ENCODE measurements around the gene ANP32A.
"Not testable (repeated sequence)": the region's sequence is repeated elsewhere in the genome, so short reads cannot be mapped to it uniquely, and the experiment has no call there.

ANP32A gene

DNA sequence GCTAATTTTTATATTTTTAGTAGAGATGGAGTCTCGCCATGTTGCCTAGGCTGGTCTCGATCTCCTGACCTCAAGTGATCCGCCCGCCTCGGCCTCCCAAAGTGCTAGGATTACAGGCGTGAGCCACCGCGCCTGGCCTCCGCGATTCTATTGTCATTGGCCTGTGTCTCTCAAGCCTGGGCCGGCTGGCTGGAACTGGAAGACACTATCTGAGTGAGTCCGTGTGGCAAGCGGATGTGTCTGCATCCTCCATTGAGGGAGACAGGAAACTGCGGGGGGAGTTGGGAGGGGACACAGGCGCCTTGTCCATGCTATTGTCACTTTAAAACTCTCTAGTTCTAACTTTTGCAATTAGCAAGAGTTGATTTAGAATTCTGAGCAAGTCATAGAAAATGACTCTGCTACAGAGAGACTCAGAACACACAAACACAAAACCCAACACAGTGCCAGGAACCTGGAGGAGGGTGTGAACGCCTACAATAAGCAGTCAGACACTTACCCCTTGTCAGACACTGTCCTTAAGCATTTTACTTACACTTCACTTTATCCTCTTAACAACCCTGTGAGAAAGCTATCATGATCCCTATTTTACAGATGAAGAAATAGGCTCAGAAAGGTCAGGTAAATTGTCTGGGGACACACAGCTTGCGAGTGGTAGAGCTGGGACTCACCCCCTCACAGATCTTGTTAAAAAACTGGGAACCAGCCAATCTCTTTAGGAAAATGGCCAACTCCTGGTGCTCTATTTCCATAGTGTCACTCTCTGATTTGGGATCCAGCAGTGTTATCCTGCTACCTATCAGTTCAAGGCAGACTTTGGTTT is 38.7 kb downstream of the ANP32A start:
- no peak for DNase-seq (ENCODE audit: low spot score)

DNA sequence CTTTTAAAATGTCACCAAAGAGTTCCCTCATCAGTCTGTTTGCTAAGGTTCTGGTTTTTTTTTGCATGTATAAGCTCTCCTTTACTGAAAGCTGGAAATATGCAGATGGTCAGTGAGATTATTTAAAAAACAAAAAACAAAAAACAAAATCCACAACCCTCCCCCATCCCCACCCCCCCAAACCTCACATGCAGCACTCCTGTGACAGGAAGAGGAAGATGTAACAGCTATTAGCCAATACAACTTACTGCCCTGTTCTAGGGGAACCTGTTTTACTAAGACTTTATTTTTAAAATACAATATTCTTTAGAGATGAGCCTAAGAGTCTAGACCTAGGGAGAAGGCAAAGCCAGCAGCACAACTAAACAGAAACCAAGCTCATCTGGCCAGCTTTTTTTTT is 39.5 kb downstream of the ANP32A start:
- DNase-seq (ENCODE audit: low spot score), result no peak

DNA sequence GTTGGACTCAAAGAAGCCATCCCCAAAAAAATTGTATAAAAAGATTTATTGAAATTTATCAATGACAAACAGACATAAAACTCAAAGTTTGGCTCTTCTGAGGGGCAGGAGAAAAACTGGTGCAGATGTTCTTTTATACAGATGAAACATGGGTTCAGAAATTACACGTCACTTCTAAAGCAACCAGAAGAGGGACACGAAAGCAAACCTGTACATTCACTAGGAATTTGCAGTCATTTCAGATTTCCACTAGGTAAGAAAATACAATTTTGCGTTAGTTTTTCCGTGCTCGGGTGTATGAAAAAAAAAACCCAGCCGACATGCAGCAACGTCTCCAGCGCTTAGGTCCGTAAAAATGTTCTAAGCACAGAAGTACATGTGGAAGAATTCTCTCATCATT is 41.8 kb downstream of the ANP32A start:
- DNase-seq (ENCODE audit: low spot score), result no peak

DNA sequence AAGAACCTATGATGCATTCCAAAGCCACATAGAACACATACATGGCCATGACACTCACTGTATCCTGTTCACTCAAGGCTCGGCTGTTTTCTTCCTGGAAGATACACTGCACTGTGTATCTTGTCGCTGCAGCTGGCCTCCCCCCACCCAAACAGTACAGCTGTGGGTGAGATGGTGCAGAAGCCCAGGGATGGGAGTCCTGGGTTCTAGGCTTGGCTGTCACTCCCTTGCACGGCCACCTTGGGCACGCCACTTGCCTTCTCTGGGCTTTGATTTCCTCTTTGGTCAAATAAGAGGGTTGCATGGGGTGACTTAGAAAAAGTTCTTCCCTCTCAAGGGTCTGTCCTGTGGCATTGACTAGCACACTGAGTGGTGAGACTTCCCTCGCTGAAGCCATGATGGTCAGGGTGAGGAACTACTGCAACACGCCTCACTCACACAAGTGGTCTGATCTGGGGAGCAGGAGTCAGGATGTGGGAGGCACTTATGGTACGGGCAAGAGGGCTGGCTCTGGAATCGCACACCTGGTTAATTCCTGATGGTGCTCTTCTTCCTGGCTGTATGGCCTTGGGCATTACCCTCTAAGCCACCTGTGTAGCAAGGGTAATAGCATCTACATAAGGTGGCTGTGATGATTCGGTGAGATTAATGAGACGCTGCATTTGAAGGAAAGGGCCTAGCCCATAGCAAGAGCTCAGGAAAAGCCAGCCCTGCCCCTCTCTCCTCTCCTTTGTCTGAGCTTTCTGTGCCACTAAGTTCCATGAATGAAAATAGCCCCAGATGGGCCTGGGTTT is 44.0 kb downstream of the ANP32A start:
- DNase-seq (ENCODE audit: low spot score), result no peak

DNA sequence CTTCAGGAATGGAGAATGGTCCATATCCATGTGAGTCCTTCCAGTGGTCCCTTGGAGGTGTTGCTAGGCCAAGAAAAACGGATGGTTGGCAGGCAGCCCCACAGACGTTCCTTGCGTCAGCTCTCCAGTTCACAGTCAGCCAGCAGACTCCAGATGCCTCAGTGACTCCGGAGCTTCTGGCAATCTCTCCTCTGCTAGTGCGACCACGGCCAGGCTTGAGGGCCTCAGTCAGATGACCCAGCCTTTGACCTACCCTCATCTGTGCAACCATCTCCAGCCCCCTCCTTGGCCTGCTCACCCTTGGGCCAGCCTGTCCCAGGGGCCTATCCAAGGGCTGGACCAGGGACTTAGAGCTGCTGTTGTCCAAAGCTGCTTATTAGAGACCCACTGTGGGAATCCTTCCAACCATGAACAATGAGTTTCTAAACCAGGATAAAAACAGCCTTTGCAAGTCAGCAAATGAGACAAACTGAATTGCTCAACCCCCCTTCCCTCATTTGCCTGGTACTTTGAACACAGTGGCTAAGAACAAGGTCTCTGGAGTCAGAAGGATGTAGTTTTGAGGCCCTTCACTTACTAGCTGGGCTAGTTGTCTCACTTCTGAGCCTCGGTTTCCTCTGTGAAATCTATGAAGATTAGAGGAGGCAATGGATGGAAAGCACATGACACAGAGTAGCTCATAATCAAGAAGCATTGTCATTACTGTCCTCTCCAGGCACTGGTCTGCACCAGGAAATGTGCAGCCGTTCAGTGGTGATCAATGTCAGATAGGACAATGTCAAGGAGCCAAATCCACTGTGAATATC is 44.8 kb downstream of the ANP32A start:
- DNase-seq (ENCODE audit: low spot score), result peak; percentile 52

DNA sequence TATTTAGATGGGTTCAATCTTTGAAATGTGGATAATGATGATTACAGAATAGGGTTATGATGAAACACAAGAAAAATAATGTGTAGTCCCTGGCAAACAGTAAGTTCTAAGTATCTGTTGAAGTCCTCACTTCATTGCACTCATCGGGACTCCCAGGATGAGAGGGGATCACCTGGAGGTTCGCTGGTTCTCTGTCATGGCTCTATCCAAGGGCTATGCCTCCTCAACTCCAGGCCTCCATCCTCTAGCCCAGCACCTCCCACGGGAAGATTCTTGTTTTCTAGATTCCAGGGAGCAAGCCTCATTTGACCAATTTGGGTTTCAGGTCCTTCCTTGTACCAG is 45.5 kb downstream of the ANP32A start:
- DNase-seq (ENCODE audit: low spot score), result no peak

DNA sequence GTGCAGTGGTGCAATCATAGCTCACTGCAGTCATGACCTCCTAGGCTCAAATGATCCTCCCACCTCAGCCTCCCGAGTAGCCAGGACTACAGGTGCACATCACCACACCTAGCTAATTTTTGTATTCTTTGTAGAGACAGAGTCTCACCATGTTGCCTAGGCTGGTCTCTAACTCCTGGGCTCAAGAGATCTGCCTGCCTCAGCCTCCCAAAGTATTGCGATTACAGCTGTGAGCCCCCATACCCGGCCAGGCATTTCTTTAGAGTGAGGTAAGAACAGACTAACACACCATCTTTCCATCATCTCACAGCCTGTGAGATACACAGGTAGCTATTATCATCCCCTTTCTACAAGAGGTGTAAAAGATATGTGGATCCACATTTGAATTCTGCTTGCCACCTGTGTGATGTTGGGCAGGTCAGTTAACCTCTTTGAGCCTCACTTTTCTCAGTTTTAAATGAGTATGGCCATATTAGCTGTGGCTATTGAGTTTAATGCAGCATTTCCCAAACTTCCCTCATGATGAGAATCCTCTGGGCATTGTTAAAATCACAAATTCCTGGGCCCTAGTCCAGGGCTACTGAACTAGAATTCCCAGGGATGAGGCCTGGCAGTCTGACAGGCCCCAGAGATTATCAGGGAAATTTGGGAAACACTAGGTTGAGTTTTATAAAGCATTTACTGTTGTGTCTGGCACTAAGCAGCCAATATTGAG is 46.0 kb downstream of the ANP32A start:
- DNase-seq (ENCODE audit: low spot score), result peak; percentile 21

DNA sequence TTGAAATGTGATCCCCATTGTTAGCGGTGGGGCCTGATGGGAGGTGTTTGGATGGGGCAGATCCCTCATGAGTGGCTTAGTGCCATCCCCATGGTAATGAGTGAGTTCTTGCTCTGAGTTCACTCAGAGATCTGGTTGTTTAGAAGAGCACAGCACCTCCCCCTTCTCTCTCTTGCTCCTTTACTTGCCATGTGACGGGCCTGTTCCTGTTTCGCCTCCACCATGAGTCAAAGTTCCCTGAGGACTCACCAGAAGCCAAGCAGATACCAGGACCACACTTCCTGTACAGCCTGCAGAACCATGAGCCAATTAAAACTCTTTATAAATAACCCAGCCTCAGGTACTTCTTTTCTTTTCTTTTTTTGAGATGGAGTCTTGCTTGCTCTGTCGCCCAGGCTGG is 46.6 kb downstream of the ANP32A start:
- no peak for DNase-seq (ENCODE audit: low spot score)

DNA sequence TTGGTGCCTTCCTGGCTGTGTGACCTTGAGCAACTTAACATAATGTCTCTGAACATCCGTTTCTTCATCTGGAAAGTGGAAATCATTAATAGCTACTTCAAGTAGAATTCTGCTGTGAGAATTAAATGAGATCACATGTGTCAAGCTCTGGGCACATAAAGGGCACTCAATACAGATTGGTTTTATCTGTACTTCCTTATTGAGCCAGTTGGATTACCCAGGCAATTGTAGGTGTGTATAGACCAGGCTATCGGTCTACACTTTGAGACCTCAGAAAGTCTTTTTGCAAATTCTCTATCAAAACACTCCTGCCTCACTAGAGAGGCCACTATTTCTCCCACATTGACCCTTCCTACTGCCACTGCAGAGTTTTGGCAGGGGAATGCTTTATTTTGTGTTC is 47.7 kb downstream of the ANP32A start:
- DNase-seq (ENCODE audit: low spot score), result no peak

DNA sequence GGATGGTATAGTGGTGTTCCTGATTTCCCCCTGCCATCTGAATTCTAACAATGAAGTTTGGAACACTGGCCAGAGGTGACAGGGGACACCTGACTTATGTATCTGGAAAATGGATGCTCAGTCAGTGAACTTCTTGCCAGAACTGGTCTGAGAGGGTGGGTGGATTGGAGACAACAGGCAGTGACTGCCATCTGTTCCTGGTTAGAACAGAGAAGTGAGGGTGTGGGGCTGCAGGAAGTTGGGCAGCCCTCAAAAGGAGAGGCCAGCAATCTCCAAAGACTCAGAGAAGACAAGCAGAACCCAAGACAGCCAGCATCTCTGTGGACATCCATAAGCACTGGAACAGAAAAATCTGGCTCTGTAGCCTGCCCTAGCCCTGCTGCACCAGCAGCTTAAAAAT is 50.5 kb downstream of the ANP32A start:
- DNase-seq (ENCODE audit: low spot score), result no peak

DNA sequence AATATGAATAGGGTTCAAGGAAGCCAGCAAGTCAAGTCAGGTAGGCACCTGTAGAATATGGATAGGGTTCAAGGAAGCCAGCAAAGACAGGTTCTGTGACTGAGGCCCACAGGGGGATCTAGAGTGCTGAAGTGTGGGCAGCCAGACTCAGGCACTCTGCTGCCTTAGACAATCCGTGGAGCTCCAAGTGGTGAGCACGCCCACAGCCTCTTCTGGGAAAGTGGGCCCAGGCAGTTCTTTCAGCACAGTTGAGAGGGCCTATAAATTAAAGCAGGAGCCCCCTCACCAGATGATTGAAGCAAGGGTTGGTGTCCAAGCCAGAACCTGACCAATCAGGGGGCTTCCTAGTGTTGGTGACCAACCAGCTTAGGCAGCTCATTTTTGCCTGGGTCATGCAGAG is 51.0 kb downstream of the ANP32A start:
- DNase-seq (ENCODE audit: low spot score), result no peak

DNA sequence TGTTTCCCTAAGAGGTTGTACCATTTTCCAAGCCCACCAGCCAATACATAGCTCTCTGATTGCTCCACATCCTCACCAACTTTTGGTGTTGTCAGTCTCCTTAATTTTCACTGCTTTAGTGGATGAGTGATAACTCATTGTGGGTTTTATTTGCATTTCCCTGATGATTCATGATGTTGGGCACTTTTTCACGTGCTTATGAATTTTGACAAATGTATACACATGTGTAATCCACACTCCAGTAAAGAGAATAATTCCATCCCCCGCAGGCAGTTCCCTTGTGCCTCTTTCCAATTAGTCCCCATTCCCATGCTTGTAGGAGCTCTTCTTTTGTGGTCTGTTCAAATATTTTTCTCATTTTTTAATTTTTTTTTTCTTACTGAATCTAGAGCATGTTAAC is 52.4 kb downstream of the ANP32A start:
- DNase-seq (ENCODE audit: low spot score), result no peak

DNA sequence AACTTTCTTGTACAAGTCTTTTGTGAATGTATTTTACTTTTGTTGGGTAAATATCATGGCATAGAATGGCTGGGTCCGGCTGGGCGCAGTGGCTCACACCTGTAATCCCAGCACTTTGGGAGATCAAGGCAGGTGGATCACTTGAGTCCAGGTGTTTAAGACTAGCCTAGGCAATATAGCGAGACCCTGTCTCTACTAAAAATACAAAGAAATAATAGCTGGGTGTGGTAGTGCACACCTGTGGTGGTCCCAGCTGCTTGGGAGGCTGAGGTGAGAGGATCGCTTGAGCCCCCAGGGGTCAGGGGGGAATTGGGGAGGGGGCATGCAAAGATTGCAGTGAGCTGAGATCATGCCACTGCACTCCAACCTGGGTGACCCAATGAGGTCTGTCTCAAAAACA is 52.9 kb downstream of the ANP32A start:
- DNase-seq (ENCODE audit: low spot score), result no peak

DNA sequence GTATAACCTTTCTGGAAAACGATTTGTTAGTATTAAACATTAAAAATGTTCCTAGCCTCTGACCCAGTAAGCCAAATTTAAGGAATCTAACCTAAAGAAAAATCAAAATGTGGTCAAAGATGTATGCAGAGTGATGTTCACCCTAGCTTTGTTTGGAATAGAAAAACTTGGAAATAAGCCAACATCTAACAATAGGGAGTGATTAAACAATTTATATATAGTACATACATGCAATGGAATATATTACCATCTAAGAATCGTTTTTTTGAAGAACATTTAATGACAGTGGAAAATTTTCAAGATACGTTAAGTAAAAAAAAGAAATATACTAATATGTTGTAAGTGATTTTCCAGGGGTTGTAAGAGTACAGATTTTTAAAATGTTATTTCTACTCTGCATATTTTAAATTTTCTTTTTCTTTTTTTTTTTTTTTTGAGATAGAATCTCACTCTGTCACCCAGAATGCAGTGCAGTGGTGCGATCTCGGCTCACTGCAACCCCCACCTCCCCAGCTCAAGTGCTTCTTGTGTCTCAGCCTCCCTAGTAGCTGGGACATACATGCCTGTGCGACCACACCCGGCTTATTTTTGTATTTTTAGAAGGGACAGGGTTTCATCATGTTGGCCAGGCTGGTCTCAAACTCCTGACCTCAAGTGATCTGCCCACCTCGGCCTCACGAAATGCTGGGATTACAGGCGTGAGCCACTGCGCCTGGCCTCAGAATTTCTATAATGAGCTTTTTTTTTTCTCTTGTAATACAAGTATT is 54.9 kb downstream of the ANP32A start:
- no peak for DNase-seq (ENCODE audit: low spot score)

DNA sequence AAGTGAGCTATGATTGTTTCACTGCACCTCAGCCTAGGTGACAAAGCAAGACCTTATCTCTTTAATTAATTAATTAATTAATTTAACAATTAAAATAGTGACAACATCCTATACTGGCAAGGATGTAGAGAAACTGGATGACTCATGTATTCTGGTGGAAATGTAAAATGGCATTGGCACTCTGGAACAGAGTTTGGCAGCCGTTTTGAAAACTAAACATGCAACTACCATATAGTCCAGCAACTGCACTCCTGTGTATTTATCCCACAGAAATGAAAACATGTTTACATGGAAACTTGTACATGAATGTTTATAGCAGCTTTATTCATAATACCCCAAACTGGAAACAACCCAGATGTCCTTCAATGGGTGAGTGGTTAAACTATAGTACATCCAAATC is 56.6 kb downstream of the ANP32A start:
- no peak for DNase-seq (ENCODE audit: low spot score)

DNA sequence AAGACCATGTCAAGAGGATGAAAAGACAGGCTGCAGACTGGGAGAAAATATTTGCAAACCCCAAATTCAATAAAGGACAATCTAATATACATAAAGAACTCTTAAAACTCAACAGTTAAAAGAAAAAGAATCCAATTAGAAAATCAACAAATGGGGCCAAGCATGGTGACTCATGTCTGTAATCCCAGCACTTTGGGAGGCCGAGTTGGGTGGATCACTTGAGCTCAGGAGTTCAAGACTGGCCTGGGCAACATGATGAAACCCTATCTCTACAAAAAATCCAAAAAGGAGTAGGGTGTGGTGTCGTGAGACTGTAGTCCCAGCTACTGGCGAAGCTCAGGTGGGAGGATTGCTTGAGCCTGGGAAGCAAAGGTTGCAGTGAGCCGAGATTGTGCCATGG is 57.6 kb downstream of the ANP32A start:
- no peak for DNase-seq (ENCODE audit: low spot score)

DNA sequence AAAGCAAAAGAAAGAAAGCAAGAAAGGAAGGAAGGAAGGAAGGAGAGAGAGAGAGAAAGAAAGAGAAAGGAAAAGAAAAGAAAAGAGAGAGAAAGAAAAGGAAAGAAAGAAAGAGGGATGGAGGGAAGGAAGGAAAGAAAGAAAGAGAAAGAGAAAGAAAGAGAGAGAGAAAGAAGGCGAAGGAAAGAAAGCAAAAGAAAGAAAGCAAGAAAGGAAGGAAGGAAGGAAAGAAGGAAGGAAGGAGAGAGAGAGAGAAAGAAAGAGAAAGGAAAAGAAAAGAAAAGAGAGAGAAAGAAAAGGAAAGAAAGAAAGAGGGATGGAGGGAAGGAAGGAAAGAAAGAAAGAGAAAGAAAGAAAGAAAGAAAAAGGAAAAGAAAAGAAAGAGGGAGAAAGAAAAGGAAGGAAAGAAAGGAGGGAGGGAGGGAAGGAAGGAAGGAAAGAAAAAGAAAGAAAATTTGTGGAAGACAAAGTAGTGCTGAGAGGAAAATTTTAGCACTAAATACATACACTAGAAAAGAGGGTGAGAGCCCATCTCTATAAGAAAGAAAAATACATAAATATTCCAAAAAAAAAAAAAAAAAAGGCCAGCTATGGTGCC is 60.6 kb downstream of the ANP32A start:
- DNase-seq (ENCODE audit: low spot score), result not testable (repeated sequence)

DNA sequence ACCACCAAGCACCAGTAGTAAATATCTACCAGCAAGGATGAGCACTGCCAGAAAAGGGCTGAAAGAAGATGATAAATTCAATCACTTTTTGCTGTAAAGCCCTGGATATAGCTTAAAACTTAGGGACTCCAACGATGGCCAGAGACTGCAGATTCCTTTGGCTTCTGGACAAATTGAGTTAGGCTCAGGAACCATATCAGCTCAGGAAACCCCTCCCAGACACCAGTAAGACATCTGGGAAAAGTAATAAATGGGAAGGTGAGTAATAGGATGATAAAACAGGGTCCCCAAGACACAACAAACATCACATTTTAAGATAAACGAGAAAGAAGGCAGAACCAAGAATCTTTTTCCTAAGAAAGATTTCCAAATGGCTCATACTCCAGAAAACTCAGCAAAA is 65.0 kb downstream of the ANP32A start:
- DNase-seq (ENCODE audit: low spot score), result no peak

DNA sequence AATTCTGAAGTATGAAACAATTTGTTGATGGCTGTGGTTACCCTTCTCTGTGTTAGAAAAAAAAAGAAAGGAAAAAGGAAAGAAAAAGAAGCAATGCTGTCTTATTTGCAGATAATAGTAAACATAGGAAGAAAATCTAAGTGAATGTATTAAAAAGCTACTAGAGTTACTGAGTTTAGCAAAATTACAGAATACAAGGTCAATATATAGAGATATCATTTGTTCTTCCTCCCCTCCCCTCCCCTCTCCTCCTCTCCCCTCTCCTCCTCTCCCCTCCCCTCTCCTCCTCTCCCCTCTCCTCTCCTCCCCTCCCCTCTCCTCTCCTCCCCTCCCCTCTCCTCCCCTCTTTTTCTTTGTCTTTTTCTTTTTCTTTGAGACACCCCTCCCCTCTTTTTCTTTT is 69.1 kb downstream of the ANP32A start:
- DNase-seq (ENCODE audit: low spot score), result no peak

DNA sequence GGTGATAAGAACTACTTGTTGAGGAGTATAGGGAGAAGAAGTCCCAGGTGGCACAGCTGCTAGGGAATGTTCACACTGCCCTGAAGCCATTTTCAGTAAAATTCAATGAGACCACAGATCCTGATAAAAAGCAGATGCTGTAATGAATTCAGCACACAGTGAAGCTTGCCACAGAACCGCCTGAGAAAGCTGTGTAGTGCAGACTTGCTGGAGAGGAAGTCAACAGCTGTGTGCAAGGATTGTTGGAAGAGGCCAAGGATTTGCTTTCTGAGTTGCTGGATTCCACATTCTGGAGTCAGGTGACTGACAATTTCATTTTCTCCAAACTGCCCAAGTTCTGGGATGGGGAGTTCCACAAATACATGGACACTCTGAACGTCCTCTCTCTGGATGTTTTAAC is 70.9 kb downstream of the ANP32A start:
- DNase-seq (ENCODE audit: low spot score), result peak; percentile 20

DNA sequence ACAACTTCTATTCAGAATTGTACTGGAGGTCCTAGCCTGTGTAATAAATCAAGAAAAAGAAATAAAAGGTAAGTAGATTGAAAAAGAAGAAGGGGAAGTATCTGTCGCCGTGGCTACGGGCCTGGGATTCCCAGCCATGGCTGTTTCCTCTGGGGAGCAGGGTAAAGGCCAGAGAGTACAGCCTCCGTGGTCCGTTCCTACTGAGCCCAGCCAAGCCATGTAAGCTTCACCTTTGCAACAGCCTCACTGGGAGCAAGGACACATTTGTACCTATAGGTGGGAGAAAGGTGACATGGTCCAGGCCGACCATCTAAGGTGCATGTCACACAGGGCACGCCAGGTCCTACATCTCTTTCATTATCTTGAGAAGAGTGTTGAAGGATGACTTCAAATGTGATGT is 71.3 kb downstream of the ANP32A start:
- no peak for DNase-seq (ENCODE audit: low spot score)

Measured in AG08395 (cell line).